VCaP (cell line): ENCODE measurements around the gene TTC28.

Experiments used
- H3K27ac ChIP-seq: fragments of 450-650 bp; 2 replicates; pipeline ENCODE4 v1.5.1; 2017
- CTCF ChIP-seq: fragments of 450-650 bp; conservative IDR thresholded peaks from 2 replicates; pipeline ENCODE4 v1.5.1; 2017; ENCODE audit warnings: mild to moderate bottlenecking, moderate library complexity

TTC28 gene

GRCh38 chr22:28054819-28055208 is 624.8 kb downstream of the TTC28 start:
- TF ChIP-seq CTCF: no peak

GRCh38 chr22:28053896-28054818 is 625.5 kb downstream of the TTC28 start:
- no peak for TF ChIP-seq CTCF
- H3K27ac ChIP-seq: no peak overlapping the region

More at GRCh38 chr22:28054819-28055208, 624.8 kb downstream of the TTC28 start:
- no peak overlapping the region for H3K27ac ChIP-seq

DNA sequence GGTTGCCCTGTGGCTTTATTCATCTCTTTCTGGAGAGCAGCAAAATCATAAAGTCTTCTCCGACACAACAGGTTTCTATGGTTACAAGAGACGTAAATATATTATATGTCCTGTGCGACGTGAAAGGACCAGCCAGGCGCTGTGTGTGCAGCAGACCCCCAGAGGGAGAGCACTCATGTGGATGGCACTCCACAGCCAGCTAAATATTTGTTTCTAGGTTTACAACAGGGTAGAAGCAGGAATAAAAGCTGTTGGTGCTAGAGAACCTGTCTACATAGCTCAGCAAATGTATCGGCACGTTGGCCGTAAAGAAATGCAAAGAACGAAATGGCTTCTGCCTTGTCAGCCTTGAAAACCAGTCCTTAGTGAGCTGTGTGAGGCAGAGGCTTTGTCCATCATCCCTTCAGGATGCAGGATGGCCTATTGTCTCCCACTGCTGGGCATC is 626.8 kb downstream of the TTC28 start:
- no peak for TF ChIP-seq CTCF
- H3K27ac ChIP-seq: peak overlapping the region; percentile 14; the same call in 1 of the 2 replicates

GRCh38 chr22:28051787-28052356 is 627.8 kb downstream of the TTC28 start:
- 0 out of 2 replicates have a peak overlapping the region, but pooled peaks have one; percentile 14 for H3K27ac ChIP-seq
- peak; percentile 93 for TF ChIP-seq CTCF

- no peak for TF ChIP-seq CTCF
- H3K27ac ChIP-seq: no peak overlapping the region
These were observed 628.4 kb downstream of the TTC28 start for GRCh38 chr22:28051091-28051786.

DNA sequence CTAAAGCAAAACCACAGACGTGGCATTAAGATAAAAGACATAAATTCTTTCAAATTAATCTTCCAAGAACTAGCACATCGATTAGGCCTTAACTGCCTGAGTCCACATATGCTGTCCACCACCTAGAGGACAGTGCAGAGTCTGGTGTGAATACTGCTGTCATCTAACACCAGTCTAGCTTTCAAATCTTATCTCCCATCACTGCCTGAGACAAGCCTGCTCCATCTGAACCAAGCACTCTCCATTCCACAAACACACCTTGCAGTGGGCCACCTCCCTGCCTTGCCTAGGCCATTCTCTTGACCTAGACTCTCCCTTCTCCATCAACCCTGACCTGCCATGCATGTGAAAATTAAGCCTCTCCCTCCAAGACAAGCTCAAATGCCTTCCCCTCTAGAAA is 631.1 kb downstream of the TTC28 start:
- TF ChIP-seq CTCF: no peak
- no peak overlapping the region for H3K27ac ChIP-seq

- H3K27ac ChIP-seq: no peak overlapping the region
These were observed 631.9 kb downstream of the TTC28 start for GRCh38 chr22:28047740-28048139.

More at GRCh38 chr22:28047740-28048139, 631.9 kb downstream of the TTC28 start:
- no peak for TF ChIP-seq CTCF
